Endothelial cell of umbilical vein (primary cell): ENCODE results near the gene HSPD1. TPM values are rescaled to one million over a fixed set of nuclear protein-coding genes. Genes with fewer than 3 reads are reported as not detected.
A peak's percentile ranks its signal among the peaks of the same experiment; 100 is the strongest.

Source experiments
- BruUV-seq: library from RNA; stranded (reverse); fragments of 400-500 nt; replicated peaks from 2 replicates; lab custom pipeline; 2021; lab: Mats Ljungman, UMichigan
- CTCF ChIA-PET: fragments of 300-600, 350-600 bp; sonication (Branson Sonifier 250); formaldehyde crosslinking; loops from one replicate; lab custom pipeline; 2021; ENCODE audit warnings: antibody characterized with exemption, inconsistent platforms; lab: Charles Lee
- POLR2A ChIA-PET: fragments of 300-600, 350-600 bp; sonication (Branson Sonifier 250); formaldehyde crosslinking; loops from one replicate; lab custom pipeline; 2021; ENCODE audit warnings: antibody characterized with exemption, inconsistent platforms; lab: Charles Lee
- DNase-seq: peaks from one replicate; pipeline ENCODE4 v3.0.0-alpha.2; 2011; ENCODE audit warnings: low read depth, low spot score
- FAIRE-seq: peaks from 2 replicates; lab custom pipeline; 2011; peaks lifted over from hg19 to GRCh38; lab: Jason Lieb, UNC
- H2AFZ ChIP-seq: 2 replicates; pipeline ENCODE4 v1.6.0; 2012; ENCODE audit warnings: low read depth, low read length, control low read depth, inconsistent platforms
- H3K27ac ChIP-seq: 2 replicates; pipeline ENCODE4 v1.5.1; 2011; ENCODE audit warnings: low read depth, mild to moderate bottlenecking, control low read depth, low read length, moderate library complexity; ENCODE audit not compliant: insufficient read depth
- H3K27me3 ChIP-seq, 2 experiments: 2 replicates each; pipeline versions ENCODE4 v1.6.0 to v1.6.1; 2011; ENCODE audit warnings: low read length in 2 of 2, mixed read lengths in 1 of 2; ENCODE audit not compliant: control insufficient read depth in 2 of 2, insufficient read depth in 2 of 2
- H3K36me3 ChIP-seq, 2 experiments: 2 replicates in 1 of 2; 3 replicates in 1 of 2; pipeline ENCODE4 v1.5.1; 2011; ENCODE audit warnings: low read length in 2 of 2, mild to moderate bottlenecking in 1 of 2, moderate library complexity in 1 of 2; ENCODE audit not compliant: control insufficient read depth in 2 of 2, insufficient read depth in 2 of 2; ENCODE audit errors: extremely low read depth in 1 of 2
- H3K4me1 ChIP-seq: 3 replicates; pipeline ENCODE4 v1.5.1; 2011; ENCODE audit warnings: mild to moderate bottlenecking, low read length; ENCODE audit not compliant: control insufficient read depth, insufficient read depth; ENCODE audit errors: extremely low read depth
- H3K4me2 ChIP-seq: 2 replicates; pipeline ENCODE4 v1.6.1; 2011; ENCODE audit warnings: low read length, control low read depth, mixed read lengths; ENCODE audit not compliant: insufficient read depth
- H3K4me3 ChIP-seq, 3 experiments: fragments of 200-600 bp in 1 of 3; sonication (generic), shearing (Covaris generic) in 1 of 3; replicated peaks in 1 of 3; 2 replicates each; pipeline ENCODE4 v1.5.1; 2011 to 2016; ENCODE audit warnings: control low read depth in 3 of 3, low read length in 3 of 3, mild to moderate bottlenecking in 2 of 3, inconsistent platforms in 1 of 3, low read depth in 1 of 3, moderate library complexity in 1 of 3; ENCODE audit not compliant: insufficient read depth in 1 of 3
- H3K79me2 ChIP-seq: 2 replicates; pipeline ENCODE4 v1.6.0; 2012; ENCODE audit warnings: low read length, inconsistent platforms; ENCODE audit not compliant: control insufficient read depth, insufficient read depth
- H3K9ac ChIP-seq: replicated peaks from 2 replicates; pipeline ENCODE3; 2011; ENCODE audit warnings: low read length, control low read depth; ENCODE audit not compliant: insufficient read depth; ENCODE audit errors: extremely low read depth
- H3K9me1 ChIP-seq: replicated peaks from 3 replicates; pipeline ENCODE4 v1.6.0; 2011; ENCODE audit warnings: mild to moderate bottlenecking, low read length; ENCODE audit not compliant: control insufficient read depth, insufficient read depth; ENCODE audit errors: extremely low read depth
- H3K9me3 ChIP-seq: replicated peaks from 2 replicates; pipeline ENCODE4 v1.5.1; 2012; ENCODE audit warnings: low read length, inconsistent platforms; ENCODE audit not compliant: control insufficient read depth, insufficient read depth
- H4K20me1 ChIP-seq: replicated peaks from 2 replicates; pipeline ENCODE3; 2011; ENCODE audit warnings: mild to moderate bottlenecking, low read length; ENCODE audit not compliant: control insufficient read depth, insufficient read depth; ENCODE audit errors: extremely low read depth
- EZH2 ChIP-seq: IDR thresholded peaks from 2 replicates; pipeline ENCODE4 v1.6.1; 2012; ENCODE audit warnings: borderline replicate concordance, low read depth, mild to moderate bottlenecking, moderate library complexity, low read length, inconsistent platforms; ENCODE audit not compliant: severe bottlenecking
- FOS ChIP-seq: IDR thresholded peaks from 2 replicates; pipeline ENCODE4 v1.6.1; 2011; ENCODE audit warnings: mild to moderate bottlenecking, low read length, moderate library complexity, borderline replicate concordance; ENCODE audit not compliant: insufficient read depth
- GATA2 ChIP-seq: IDR thresholded peaks from 2 replicates; pipeline ENCODE4 v1.7.0; 2011; ENCODE audit warnings: low read depth, mild to moderate bottlenecking, moderate library complexity, mixed read lengths, low read length; ENCODE audit not compliant: insufficient read length, insufficient read depth
- JUN ChIP-seq: IDR thresholded peaks from 2 replicates; pipeline ENCODE4 v1.6.1; 2011; ENCODE audit warnings: borderline replicate concordance, low read depth; ENCODE audit not compliant: insufficient read length, insufficient read depth
- MYC ChIP-seq: IDR thresholded peaks from one replicate; pipeline ENCODE4 v1.6.1; 2011; ENCODE audit warnings: mild to moderate bottlenecking, low read depth, low read length
- POLR2A ChIP-seq: IDR thresholded peaks from 2 replicates; pipeline ENCODE4 v1.6.1; 2012; ENCODE audit warnings: low read depth, mild to moderate bottlenecking, control low read depth, low read length
- POLR2AphosphoS5 ChIP-seq: IDR thresholded peaks from 2 replicates; pipeline ENCODE4 v1.6.1; 2012; ENCODE audit warnings: low read depth, mild to moderate bottlenecking, control low read depth, low read length, moderate library complexity; ENCODE audit not compliant: insufficient read depth
- dilution Hi-C: fragments of 300-500 bp; cut with MboI; formaldehyde crosslinking; loops from one replicate; pipeline ENCODE4 v1.15.0; 2019; ENCODE audit warnings: low sequenced_read_pairs; ENCODE audit not compliant: extremely low pct_ligation_motif_present
- intact Hi-C: fragments of 100-400 bp; cut with micrococcal nuclease; formaldehyde crosslinking; loops from one replicate; pipeline ENCODE4 v1.10.0; 2022
- polyA plus RNA-seq, 4 experiments: library from polyadenylated mRNA; depleted of rRNA in 3 of 4; stranded (reverse) in 3 of 4; unstranded in 1 of 4; fragments of >200 nt; gene quantifications; 2 replicates each; pipeline versions ENCODE4 v1.2.1 to v1.2.3, GENCODE V29; 2011 to 2012; ENCODE audit warnings: missing spikeins in 1 of 4
- total RNA-seq: library from RNA; stranded (reverse); gene quantifications from 2 replicates; pipeline ENCODE4 v1.2.3, GENCODE V29; 2021
- TF ChIP-seq, protein P1 (sequence below): IDR thresholded peaks from 2 replicates; pipeline ENCODE4 v1.6.1; 2011; ENCODE audit not compliant: insufficient read depth, insufficient read length
- TF ChIP-seq, protein P2 (sequence below), 2 donors: IDR thresholded peaks; 1 replicate in 1 of 2; 2 replicates in 1 of 2; pipeline ENCODE4 v1.5.1; 2011; ENCODE audit warnings: low read length in 2 of 2, mild to moderate bottlenecking in 2 of 2, moderate library complexity in 2 of 2, control low read depth in 1 of 2, inconsistent platforms in 1 of 2, low read depth in 1 of 2; ENCODE audit not compliant: insufficient read depth in 1 of 2; ENCODE audit errors: extremely low read depth in 1 of 2

The HSPD1 gene
- total and polyA plus RNA-seq, 2 donors (not counting 3 experiments of a cell fraction or from before 2014, with no cell fraction given) = 73.2 to 337 TPM

- no peak overlapping the region for H3K27ac ChIP-seq
- H3K4me2 ChIP-seq = peak overlapping the region; percentile 99
- dilution Hi-C loops (no loop called here), intact Hi-C loops (loop anchor here (5.0 kb wide), 1 partner anchor 801 kb away; no protein-coding TSS in a partner anchor)
- H3K9me1 ChIP-seq = no peaks in the 10 kb centered on the region
- no peak overlapping the region for H3K4me3 ChIP-seq
- H3K27me3 ChIP-seq = no peaks in the 10 kb centered on the region
- H3K4me1 ChIP-seq = peaks cover 38% of the 10 kb centered on the region
- no peak overlapping the region for H2AFZ ChIP-seq
- FAIRE-seq = no peak
- POLR2A ChIA-PET = interaction anchor here (1.0 kb wide), 1 partner anchor 44 kb away, joined by 4 read pairs; the partner anchor contains the start of gene COQ10B
- TF ChIP-seq POLR2AphosphoS5 = no peak
- no peak for TF ChIP-seq MYC
- TF ChIP-seq GATA2 = no peak
- TF ChIP-seq, protein P1, sequence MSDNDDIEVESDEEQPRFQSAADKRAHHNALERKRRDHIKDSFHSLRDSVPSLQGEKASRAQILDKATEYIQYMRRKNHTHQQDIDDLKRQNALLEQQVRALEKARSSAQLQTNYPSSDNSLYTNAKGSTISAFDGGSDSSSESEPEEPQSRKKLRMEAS = no peak
- no peak for TF ChIP-seq JUN
- TF ChIP-seq POLR2A = no peak
- no peak for TF ChIP-seq FOS
- TF ChIP-seq, protein P2, sequence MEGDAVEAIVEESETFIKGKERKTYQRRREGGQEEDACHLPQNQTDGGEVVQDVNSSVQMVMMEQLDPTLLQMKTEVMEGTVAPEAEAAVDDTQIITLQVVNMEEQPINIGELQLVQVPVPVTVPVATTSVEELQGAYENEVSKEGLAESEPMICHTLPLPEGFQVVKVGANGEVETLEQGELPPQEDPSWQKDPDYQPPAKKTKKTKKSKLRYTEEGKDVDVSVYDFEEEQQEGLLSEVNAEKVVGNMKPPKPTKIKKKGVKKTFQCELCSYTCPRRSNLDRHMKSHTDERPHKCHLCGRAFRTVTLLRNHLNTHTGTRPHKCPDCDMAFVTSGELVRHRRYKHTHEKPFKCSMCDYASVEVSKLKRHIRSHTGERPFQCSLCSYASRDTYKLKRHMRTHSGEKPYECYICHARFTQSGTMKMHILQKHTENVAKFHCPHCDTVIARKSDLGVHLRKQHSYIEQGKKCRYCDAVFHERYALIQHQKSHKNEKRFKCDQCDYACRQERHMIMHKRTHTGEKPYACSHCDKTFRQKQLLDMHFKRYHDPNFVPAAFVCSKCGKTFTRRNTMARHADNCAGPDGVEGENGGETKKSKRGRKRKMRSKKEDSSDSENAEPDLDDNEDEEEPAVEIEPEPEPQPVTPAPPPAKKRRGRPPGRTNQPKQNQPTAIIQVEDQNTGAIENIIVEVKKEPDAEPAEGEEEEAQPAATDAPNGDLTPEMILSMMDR (IDR thresholded peaks at IDR 0.05; ENCODE audit: extremely low read depth in 1 of 2, insufficient read depth in 1 of 2, low read depth in 1 of 2, low read length in 2 of 2) = no peak
- TF ChIP-seq EZH2 = no peak
- no peak overlapping the region for H3K9ac ChIP-seq
- peaks cover 2% of the 10 kb centered on the region for H4K20me1 ChIP-seq
- CTCF ChIA-PET = interaction anchor here (0.7 kb wide), 1 partner anchor 8 kb away, joined by 3 read pairs; no protein-coding TSS in a partner anchor
- H3K79me2 ChIP-seq = peaks cover 71% of the 10 kb centered on the region
- peaks cover 8 to 24% of the 10 kb centered on the region in 2 experiments for H3K36me3 ChIP-seq
- no peak for DNase-seq
- no peaks in the 10 kb centered on the region for H3K9me3 ChIP-seq
- BruUV-seq = no TSS peak
These were observed 2.9 kb downstream of the HSPD1 start for GRCh38 chr2:197496695-197497094.
